ENCODE measurements around the gene MAPK10. TPM values are rescaled to one million over a fixed set of nuclear protein-coding genes. Genes with fewer than 3 reads are reported as not detected.
A peak's percentile ranks its signal among the peaks of the same experiment; 100 is the strongest.

Gene MAPK10
- total and polyA plus RNA-seq, 4 donors, result 0.82 to 3.6 (median 2.3) TPM

- no peak overlapping the region for H3K9ac ChIP-seq (ENCODE audit: low read depth in 1 of 2, low read length in 2 of 2)
- H3K27ac ChIP-seq (ENCODE audit: low read depth in 1 of 2, low read length in 2 of 2), result no peak overlapping the region
- DNase-seq (ENCODE audit: low spot score), result no peak
- no peaks in the 10 kb centered on the region for H3K4me1 ChIP-seq (ENCODE audit: control insufficient read depth in 4 of 4, insufficient read depth in 4 of 4, low read length in 3 of 4)
- H3K4me3 ChIP-seq (ENCODE audit: low read depth in 1 of 3, low read length in 3 of 3), result no peak overlapping the region
- TF ChIP-seq HNF4G (IDR thresholded peaks at IDR 0.05) (no peak), CTCF (IDR thresholded peaks at IDR 0.05; ENCODE audit: low read depth, low read length, missing input control) (no peak), RXRA (IDR thresholded peaks at IDR 0.05) (no peak), NR2F2 (IDR thresholded peaks at IDR 0.05) (no peak), ZBTB33 (IDR thresholded peaks at IDR 0.05) (no peak), MAX (IDR thresholded peaks at IDR 0.05) (no peak)
- peaks cover 0 to 5% (median 0%) of the 10 kb centered on the region in 4 donors for H3K27me3 ChIP-seq (ENCODE audit: control insufficient read depth in 4 of 4, insufficient read depth in 4 of 4, low read length in 3 of 4)
- WGBS, result 97% methylated on average over 2 of the region's 2 CpGs
- no peaks in the 10 kb centered on the region for H3K36me3 ChIP-seq (ENCODE audit: control insufficient read depth in 4 of 4, insufficient read depth in 3 of 4, low read depth in 1 of 4, low read length in 3 of 4)
- no peaks in the 10 kb centered on the region for H3K9me3 ChIP-seq (ENCODE audit: control insufficient read depth in 4 of 4, low read length in 3 of 4)
These were observed 325.2 kb downstream of the MAPK10 start for GRCh38 chr4:86034616-86035015.

GRCh38 chr4:86033171-86033570 lies 326.7 kb downstream of the MAPK10 start:
- H3K9ac ChIP-seq (ENCODE audit: low read depth in 1 of 2, low read length in 2 of 2), result no peak overlapping the region
- H3K4me3 ChIP-seq (ENCODE audit: low read depth in 1 of 3, low read length in 3 of 3), result no peak overlapping the region
- WGBS, result 73% methylated on average over 4 of the region's 4 CpGs
- no peak for DNase-seq (ENCODE audit: low spot score)
- no peaks in the 10 kb centered on the region for H3K9me3 ChIP-seq (ENCODE audit: control insufficient read depth in 4 of 4, low read length in 3 of 4)
- no peaks in the 10 kb centered on the region for H3K27me3 ChIP-seq (ENCODE audit: control insufficient read depth in 4 of 4, insufficient read depth in 4 of 4, low read length in 3 of 4)
- H3K36me3 ChIP-seq (ENCODE audit: control insufficient read depth in 4 of 4, insufficient read depth in 3 of 4, low read depth in 1 of 4, low read length in 3 of 4), result no peaks in the 10 kb centered on the region
- no peak overlapping the region for H3K27ac ChIP-seq (ENCODE audit: low read depth in 1 of 2, low read length in 2 of 2)
- H3K4me1 ChIP-seq (ENCODE audit: control insufficient read depth in 4 of 4, insufficient read depth in 4 of 4, low read length in 3 of 4), result no peaks in the 10 kb centered on the region
- peak; percentile 16 for TF ChIP-seq NR2F2 (IDR thresholded peaks at IDR 0.05)
- TF ChIP-seq ATF3 (IDR thresholded peaks at IDR 0.05), result no peak

GRCh38 chr4:86032476-86033022 lies 327.3 kb downstream of the MAPK10 start:
- 52% methylated on average over 4 of the region's 4 CpGs for WGBS
- no peaks in the 10 kb centered on the region for H3K4me1 ChIP-seq (ENCODE audit: control insufficient read depth in 4 of 4, insufficient read depth in 4 of 4, low read length in 3 of 4)
- no peak overlapping the region for H3K4me3 ChIP-seq (ENCODE audit: low read depth in 1 of 3, low read length in 3 of 3)
- H3K9ac ChIP-seq (ENCODE audit: low read depth in 1 of 2, low read length in 2 of 2), result no peak overlapping the region
- DNase-seq (ENCODE audit: low spot score), result no peak
- no peaks in the 10 kb centered on the region for H3K9me3 ChIP-seq (ENCODE audit: control insufficient read depth in 4 of 4, low read length in 3 of 4)
- no peaks in the 10 kb centered on the region for H3K36me3 ChIP-seq (ENCODE audit: control insufficient read depth in 4 of 4, insufficient read depth in 3 of 4, low read depth in 1 of 4, low read length in 3 of 4)
- H3K27ac ChIP-seq (ENCODE audit: low read depth in 1 of 2, low read length in 2 of 2), result no peak overlapping the region
- H3K27me3 ChIP-seq (ENCODE audit: control insufficient read depth in 4 of 4, insufficient read depth in 4 of 4, low read length in 3 of 4), result no peaks in the 10 kb centered on the region
- TF ChIP-seq FOXA1 (IDR thresholded peaks at IDR 0.05), result no peak
- no peak for TF ChIP-seq CTCF (IDR thresholded peaks at IDR 0.05; ENCODE audit: low read depth, low read length, missing input control)
- TF ChIP-seq MAX (IDR thresholded peaks at IDR 0.05), result no peak
- TF ChIP-seq HNF4A (conservative IDR thresholded peaks at IDR 0.05), result no peak
- TF ChIP-seq RAD21 (IDR thresholded peaks at IDR 0.05), result no peak
- TF ChIP-seq RXRA (IDR thresholded peaks at IDR 0.05), result no peak
- TF ChIP-seq YY1 (IDR thresholded peaks at IDR 0.05), result no peak
- no peak for TF ChIP-seq ATF3 (IDR thresholded peaks at IDR 0.05)
- no peak for TF ChIP-seq REST (IDR thresholded peaks at IDR 0.05)
- TF ChIP-seq ZBTB33 (IDR thresholded peaks at IDR 0.05), result no peak
- no peak for TF ChIP-seq FOXA2 (IDR thresholded peaks at IDR 0.05)

All from liver (tissue), 9 donors.